ENCODE results near the gene CNDP1.
"Not testable (repeated sequence)": the region's sequence is repeated elsewhere in the genome, so short reads cannot be mapped to it uniquely, and the experiment has no call there.

The CNDP1 gene

DNA sequence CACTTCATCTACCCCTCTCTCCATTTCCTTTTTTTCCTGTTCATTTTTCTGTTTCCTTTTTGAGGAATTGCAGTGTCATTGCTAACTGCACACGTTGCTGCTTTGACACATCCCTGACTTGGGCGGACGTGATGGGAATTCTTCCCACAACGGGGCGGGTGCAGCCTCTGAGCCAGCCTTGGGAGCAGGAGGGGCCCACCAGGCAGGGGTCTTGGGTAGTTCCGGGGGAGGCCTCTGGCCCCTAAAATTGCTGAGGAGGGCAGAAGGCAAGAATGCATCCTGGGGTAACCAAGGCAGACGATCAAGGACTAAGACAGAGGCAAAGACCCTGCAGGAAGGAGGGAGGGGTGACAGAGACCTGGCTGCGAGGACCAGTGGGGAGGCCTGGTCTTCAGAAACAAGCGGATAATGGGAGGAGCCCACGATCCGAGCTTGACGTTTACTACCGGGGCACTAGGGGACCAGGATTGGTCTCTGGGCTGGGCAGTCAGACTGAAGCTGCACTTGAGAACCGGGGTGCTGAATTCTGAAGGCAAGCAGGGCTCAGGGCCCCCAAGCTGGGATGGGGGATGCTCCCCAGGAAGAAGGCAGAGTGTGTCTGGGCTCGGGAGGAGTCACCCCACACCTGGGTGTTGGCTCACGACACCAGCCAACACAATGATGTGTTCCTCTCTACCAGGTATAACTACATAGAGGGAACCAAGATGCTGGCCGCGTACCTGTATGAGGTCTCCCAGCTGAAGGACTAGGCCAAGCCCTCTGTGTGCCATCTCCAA is 14.8 kb upstream of the CNDP1 start:
- no peak for DNase-seq (ENCODE audit: low read depth in 2 of 3, low spot score in 2 of 3)

GRCh38 chr18:74520096-74520833 is 14.0 kb upstream of the CNDP1 start:
- no peak for DNase-seq (ENCODE audit: low read depth in 2 of 3, low spot score in 2 of 3)

DNA sequence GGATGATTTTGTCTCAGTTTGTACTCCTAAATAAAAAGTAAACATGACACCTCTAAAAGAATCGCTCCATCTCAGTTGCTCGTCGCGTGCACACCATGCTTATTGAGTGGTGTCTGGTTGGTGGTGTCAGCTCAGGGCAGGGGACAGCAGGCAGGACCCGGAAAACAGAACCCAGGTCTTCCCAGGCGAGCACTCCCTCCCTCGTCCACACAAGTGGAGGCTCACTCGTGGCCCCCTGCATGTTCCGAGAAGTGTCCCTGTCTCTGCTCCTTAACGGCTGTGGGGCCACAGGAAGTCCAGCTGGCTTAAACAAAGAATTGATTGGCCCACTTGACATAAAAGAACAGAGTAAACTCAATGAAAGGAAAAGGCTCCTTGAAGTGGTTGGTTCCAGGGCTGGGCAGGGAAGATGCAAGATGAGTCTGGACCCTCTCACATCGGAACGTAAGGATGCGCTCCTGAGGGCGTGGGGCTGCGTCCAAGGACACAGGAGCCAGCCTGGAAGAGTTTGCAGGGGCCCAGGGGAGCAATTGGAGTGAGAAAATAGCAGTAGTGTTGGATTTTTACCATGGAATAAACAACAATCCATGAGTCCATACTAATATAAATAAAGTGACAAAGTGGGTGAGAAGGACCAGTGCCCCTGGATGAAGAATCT is 13.1 kb upstream of the CNDP1 start:
- DNase-seq (ENCODE audit: low read depth in 2 of 3, low spot score in 2 of 3), result no peak

- DNase-seq (ENCODE audit: low read depth in 2 of 3, low spot score in 2 of 3), result no peak
Measured at GRCh38 chr18:74522635-74523548, 11.4 kb upstream of the CNDP1 start.

- no peak for DNase-seq (ENCODE audit: low read depth in 2 of 3, low spot score in 2 of 3)
Measured at GRCh38 chr18:74524097-74524496, 10.2 kb upstream of the CNDP1 start.

- DNase-seq (ENCODE audit: low read depth in 2 of 3, low spot score in 2 of 3), result not testable (repeated sequence)
Measured at GRCh38 chr18:74524915-74525314, 9.4 kb upstream of the CNDP1 start.

DNA sequence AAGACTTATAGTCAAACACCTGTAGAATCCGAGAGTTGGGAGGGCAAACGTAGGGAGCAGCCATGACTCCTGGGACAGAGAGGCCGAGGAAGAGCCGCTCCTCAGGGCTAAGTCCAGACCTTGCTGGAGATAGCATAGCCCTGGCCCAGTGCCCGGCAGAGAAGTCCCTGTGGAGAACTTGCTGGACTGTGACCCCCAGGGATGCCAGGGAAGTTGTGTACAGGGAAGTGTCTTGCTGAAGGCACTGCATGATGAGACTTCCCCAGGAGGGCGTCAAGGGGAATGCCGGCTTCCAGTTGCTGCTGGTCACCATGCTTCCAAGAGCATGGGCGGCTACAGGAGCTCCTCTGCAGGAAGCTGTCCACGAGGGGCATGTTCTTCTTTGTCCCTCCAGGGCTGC is 8.6 kb upstream of the CNDP1 start:
- no peak for DNase-seq (ENCODE audit: low read depth in 2 of 3, low spot score in 2 of 3)

DNA sequence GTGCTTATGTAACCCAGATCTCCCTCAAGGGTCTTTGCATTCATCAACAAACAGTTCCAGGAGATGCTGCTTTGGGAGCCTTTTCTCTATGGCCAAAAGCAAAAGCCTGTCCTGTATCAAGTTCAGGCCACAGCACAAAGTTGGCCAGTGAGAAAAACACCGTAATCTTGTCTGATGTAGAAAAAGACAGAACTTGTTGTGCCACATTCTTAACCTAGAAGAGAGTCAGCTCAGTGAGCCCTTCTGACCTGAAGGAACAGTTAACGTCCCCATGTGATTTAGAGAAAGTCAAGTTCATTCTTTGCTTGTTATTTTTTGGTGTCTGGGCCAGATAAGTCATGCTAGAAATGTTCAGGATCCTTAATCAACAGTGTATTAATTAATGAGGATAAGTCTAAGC is 7.8 kb upstream of the CNDP1 start:
- DNase-seq (ENCODE audit: low read depth in 2 of 3, low spot score in 2 of 3), result no peak

DNA sequence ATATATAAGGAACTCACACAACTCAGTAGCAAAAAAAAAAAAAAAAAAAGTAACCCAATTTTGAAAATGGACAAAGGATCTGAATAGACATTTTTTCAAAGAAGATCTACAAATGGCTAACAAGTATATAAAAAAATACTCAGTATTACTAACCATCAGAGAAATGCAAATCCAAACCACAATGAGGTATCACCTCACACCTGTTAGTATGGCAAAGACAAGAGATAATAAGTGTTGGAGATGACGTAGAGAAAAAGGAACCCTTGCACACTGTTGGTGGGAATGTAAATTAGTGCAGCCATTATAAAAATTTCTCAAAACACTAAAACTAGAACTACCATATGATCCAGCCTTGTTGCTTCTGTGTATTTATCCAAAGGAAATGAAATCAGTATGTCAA is 5.8 kb upstream of the CNDP1 start:
- DNase-seq (ENCODE audit: low read depth in 2 of 3, low spot score in 2 of 3), result no peak

GRCh38 chr18:74528913-74529312 is 5.4 kb upstream of the CNDP1 start:
- DNase-seq (ENCODE audit: low read depth in 2 of 3, low spot score in 2 of 3), result no peak

DNA sequence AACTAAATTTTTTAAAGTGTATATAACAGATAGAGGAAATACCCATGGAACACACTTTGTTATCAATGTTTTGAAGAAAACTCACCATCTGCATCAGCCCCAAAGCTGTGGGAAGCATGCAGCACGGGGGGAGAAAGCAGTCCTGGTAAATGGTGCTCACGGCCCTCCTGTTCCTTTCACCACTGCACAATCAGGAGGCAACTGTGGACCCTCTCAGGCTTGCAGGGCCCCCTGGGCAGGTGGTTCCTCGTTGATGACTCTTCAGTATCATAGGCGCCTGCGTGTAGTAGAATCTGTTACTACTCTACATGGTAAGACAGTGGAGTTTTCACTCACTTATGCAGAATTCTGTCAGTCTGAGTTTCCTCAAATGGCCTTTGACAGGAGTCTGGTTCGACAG is 4.9 kb upstream of the CNDP1 start:
- DNase-seq (ENCODE audit: low read depth in 2 of 3, low spot score in 2 of 3), result no peak

DNA sequence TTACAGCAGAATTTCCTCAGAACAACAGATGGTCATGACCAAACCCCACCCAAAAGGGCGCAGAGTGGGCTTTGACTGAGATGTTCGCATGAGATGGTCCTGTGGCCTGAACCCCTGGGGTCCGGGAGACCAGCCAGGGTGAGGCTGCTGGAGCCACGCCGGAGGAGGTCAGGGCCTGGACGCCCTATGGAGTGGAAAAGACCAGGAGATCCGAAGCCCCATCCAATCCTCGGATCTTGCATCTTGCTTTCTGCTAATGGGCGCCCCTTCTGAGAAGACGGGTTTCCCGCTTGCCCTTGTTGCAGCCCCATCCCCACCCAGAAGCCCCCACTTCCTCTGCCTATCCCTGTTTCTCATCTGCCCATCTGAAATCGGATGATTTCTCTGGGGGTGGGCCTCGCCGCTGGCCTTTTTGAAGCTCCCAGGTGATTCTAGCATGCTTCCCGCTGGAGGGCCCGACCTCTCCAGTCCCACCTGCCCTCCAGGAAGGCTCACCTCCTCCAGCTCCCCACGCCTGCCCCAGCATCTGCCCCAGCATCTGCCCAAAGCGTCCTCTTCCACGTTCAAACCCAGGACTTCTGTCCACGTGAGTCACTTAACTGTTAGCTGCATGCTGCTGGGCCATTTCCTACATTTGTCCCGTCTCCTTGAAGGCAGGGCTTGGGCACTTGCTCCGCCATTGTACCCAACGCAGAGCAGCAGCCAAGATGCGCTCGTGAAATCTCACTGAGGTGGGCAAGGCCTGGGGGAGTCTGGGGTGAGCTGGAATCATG is 4.3 kb upstream of the CNDP1 start:
- DNase-seq (ENCODE audit: low read depth in 2 of 3, low spot score in 2 of 3), result no peak

DNA sequence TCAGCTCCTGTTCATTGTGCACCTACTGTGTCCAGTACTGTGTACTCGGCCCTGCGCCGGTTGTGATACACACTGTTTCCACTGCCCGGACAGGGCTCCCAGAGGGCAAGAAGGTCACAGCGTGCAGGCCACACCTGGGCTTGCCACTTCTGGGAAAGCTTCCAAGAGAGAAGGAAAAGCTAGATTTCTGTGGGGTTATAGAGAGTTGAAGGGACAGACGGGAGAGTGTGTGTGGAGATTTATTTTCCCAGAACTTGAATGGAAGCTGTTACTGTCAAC is 3.8 kb upstream of the CNDP1 start:
- no peak for DNase-seq (ENCODE audit: low read depth in 2 of 3, low spot score in 2 of 3)

DNA sequence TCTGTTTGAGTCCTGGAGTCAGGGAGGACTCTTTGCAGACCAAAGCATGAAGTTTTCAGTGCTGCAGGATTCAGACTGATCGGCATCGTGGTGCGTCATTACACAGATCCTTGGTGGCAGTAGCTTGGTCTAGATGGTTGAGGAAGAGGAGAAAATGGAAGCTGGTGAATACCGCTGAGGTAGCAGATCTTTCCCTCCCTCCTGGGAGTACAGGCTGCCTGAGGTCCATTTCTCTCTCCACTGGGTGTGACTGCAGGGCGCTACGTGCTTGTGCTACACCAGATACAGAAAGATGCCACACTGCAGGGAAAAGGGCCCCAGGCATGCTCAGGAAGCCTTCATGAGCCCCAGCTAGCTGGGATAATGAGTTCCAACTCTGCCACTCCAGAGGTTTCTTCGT is 3.3 kb upstream of the CNDP1 start:
- DNase-seq (ENCODE audit: low read depth in 2 of 3, low spot score in 2 of 3), result no peak

GRCh38 chr18:74532511-74533025 is 1.7 kb upstream of the CNDP1 start:
- DNase-seq (ENCODE audit: low read depth in 2 of 3, low spot score in 2 of 3), result no peak

DNA sequence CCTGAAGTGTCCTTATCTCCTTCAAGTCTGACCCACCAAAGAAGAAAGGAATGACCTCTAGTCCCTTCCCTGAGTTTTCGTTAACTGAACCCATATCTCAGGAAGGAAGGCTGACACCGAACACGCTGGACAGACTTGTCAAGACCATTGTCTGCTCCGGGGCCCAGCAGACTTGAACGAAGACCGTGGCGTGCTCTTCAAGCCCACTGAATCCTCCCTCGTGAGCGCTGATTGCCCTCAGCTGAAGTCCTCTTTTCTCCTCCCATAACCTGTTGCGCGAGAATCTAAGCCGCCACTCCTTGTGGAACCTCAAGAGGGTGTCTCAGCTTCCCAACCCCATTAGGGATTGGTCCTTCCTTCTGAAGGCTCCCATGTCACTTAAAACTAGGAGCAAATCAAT is 634 bp upstream of the CNDP1 start:
- DNase-seq (ENCODE audit: low read depth in 2 of 3, low spot score in 2 of 3), result no peak

GRCh38 chr18:74534981-74535649 is 815 bp downstream of the CNDP1 start:
- DNase-seq (ENCODE audit: low read depth in 2 of 3, low spot score in 2 of 3), result no peak

GRCh38 chr18:74539289-74539688 is 5.0 kb downstream of the CNDP1 start:
- DNase-seq (ENCODE audit: low read depth in 2 of 3, low spot score in 2 of 3), result no peak

- no peak for DNase-seq (ENCODE audit: low read depth in 2 of 3, low spot score in 2 of 3)
Measured at GRCh38 chr18:74540652-74541421, 6.5 kb downstream of the CNDP1 start.
